Dedifferentiated amniotic fluid mesenchymal stem cell (primary cell): ENCODE results near the gene MCOLN2.
"Not testable (repeated sequence)": the region's sequence is repeated elsewhere in the genome, so short reads cannot be mapped to it uniquely, and the experiment has no call there.

Experiments used
- DNase-seq: peaks from one replicate; pipeline ENCODE4 v3.0.0-alpha.2; 2016; ENCODE audit errors: extremely low spot score

Gene MCOLN2

GRCh38 chr1:84941843-84942242 lies 55.1 kb downstream of the MCOLN2 start:
- no peak for DNase-seq

- DNase-seq, result no peak
Observed at GRCh38 chr1:84940481-84940880, 56.4 kb downstream of the MCOLN2 start.

GRCh38 chr1:84939761-84940160 lies 57.2 kb downstream of the MCOLN2 start:
- DNase-seq, result no peak

GRCh38 chr1:84939151-84939550 lies 57.8 kb downstream of the MCOLN2 start:
- no peak for DNase-seq

GRCh38 chr1:84936116-84936810 lies 60.6 kb downstream of the MCOLN2 start:
- DNase-seq, result peak; percentile 80

GRCh38 chr1:84933011-84933611 lies 63.8 kb downstream of the MCOLN2 start:
- DNase-seq, result no peak

GRCh38 chr1:84930831-84931230 lies 66.1 kb downstream of the MCOLN2 start:
- no peak for DNase-seq

GRCh38 chr1:84930329-84930728 lies 66.6 kb downstream of the MCOLN2 start:
- DNase-seq, result no peak

GRCh38 chr1:84929581-84929980 lies 67.3 kb downstream of the MCOLN2 start:
- no peak for DNase-seq

- DNase-seq, result no peak
Observed at GRCh38 chr1:84928979-84929378, 67.9 kb downstream of the MCOLN2 start.

GRCh38 chr1:84923317-84923716 lies 73.6 kb downstream of the MCOLN2 start:
- DNase-seq, result no peak

- no peak for DNase-seq
Observed at GRCh38 chr1:84920159-84920558, 76.8 kb downstream of the MCOLN2 start.

GRCh38 chr1:84919461-84919970 lies 77.4 kb downstream of the MCOLN2 start:
- DNase-seq, result no peak

- DNase-seq, result no peak
Observed at GRCh38 chr1:84918726-84919336, 78.1 kb downstream of the MCOLN2 start.

- DNase-seq, result no peak
Observed at GRCh38 chr1:84916897-84917296, 80.0 kb downstream of the MCOLN2 start.

GRCh38 chr1:84913555-84913892 lies 83.4 kb downstream of the MCOLN2 start:
- no peak for DNase-seq

GRCh38 chr1:84912726-84913554 lies 84.0 kb downstream of the MCOLN2 start:
- no peak for DNase-seq

GRCh38 chr1:84908746-84909464 lies 88.0 kb downstream of the MCOLN2 start:
- DNase-seq, result not testable (repeated sequence)

- DNase-seq, result peak; percentile 36
Observed at GRCh38 chr1:84907095-84907827, 89.7 kb downstream of the MCOLN2 start.

GRCh38 chr1:84902727-84903126 lies 94.2 kb downstream of the MCOLN2 start:
- DNase-seq, result not testable (repeated sequence)

- DNase-seq, result no peak
Observed at GRCh38 chr1:84899969-84900368, 96.9 kb downstream of the MCOLN2 start.
